Peyer's patch (tissue), 4 donors: ENCODE measurements around the gene JUP. TPM values are rescaled to one million over a fixed set of nuclear protein-coding genes. Genes with fewer than 3 reads are reported as not detected.

Source experiments
- DNase-seq, 3 donors: peaks; one replicate each; pipeline ENCODE4 v3.0.0-alpha.2; 2017 to 2019
- H3K27ac ChIP-seq, 4 donors: fragments of 200-600 bp; sonication (generic); one replicate each; pipeline ENCODE4 v1.5.1; 2016 to 2019
- H3K27me3 ChIP-seq, 2 donors: fragments of 200-600 bp; sonication (generic); one replicate each; pipeline ENCODE4 v1.5.1; 2019
- H3K36me3 ChIP-seq, 3 donors: fragments of 200-600 bp; sonication (generic); one replicate each; pipeline ENCODE4 v1.5.1; 2016 to 2019
- H3K4me1 ChIP-seq, 4 donors: fragments of 200-600 bp; sonication (generic); one replicate each; pipeline ENCODE4 v1.5.1; 2016 to 2019
- H3K4me3 ChIP-seq, 4 donors: fragments of 200-600 bp; sonication (generic); 1 replicate in 3 of 4; 2 replicates in 1 of 4; pipeline ENCODE4 v1.5.1; 2016 to 2019; ENCODE audit warnings: mild to moderate bottlenecking in 1 of 4
- H3K9me3 ChIP-seq, 4 donors: fragments of 200-600 bp; sonication (generic); one replicate each; pipeline ENCODE4 v1.5.1; 2016 to 2019; ENCODE audit warnings: mild to moderate bottlenecking in 1 of 4
- CTCF ChIP-seq, 6 experiments: fragments of 450-650 bp in 4 of 6; fragments of 200-600 bp in 2 of 6; sonication (generic) in 1 of 6; IDR thresholded peaks; one replicate each; pipeline ENCODE4 v1.5.1; 2017 to 2019; ENCODE audit warnings: antibody characterized with exemption in 6 of 6, mild to moderate bottlenecking in 3 of 6, moderate library complexity in 1 of 6
- POLR2A ChIP-seq, 2 donors: fragments of 450-650 bp; IDR thresholded peaks; one replicate each; pipeline ENCODE4 v1.5.1; 2017; ENCODE audit warnings: antibody characterized with exemption in 2 of 2, mild to moderate bottlenecking in 2 of 2, moderate library complexity in 2 of 2
- total RNA-seq, 4 donors: library from RNA; depleted of rRNA; stranded (reverse); fragments of >200 nt; gene quantifications; one replicate each; pipeline ENCODE4 v1.1.0, GENCODE V29; 2016

JUP gene
- total RNA-seq, 4 donors from 2014 or later = 229 to 585 (median 505) TPM

DNA sequence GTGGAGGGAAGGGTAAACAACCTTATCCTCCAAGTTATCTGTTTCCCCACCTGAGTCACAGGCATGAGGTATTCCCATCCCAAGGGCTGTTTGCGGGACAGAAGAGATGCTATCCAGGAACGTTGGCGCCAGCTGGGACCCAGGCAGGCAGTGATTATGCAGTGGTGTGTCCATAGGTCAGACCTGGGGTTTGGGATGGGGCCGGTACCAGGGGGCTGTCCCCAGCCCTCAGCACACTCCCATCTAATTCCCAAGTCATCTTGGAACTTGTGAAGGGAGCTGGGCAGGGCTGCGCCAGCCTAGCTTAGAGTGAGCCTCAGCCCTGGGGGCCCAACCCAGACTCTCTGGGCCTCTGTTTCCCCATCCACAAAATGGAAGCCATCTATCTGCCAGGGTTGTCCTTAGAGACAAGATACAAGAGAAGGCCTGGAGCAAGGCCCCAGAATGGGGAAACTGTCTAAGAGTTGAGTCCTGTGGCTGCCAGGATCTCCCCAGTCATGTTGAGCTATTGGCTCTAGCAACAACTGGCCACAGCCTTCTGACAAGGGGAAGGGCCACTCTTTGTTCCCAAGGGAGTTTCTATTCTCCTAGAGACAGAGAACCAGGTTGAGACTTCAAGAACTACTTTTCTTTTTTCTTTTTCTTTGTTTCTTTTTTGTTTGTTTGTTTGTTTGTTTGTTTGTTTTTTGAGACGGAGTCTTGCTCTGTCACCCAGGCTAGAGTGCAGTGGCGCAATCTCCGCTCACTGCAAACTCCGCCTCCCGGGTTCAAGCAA lies 9.8 kb upstream of the JUP start:
- no peak for TF ChIP-seq POLR2A (IDR thresholded peaks at IDR 0.05)
- no peak for TF ChIP-seq CTCF (IDR thresholded peaks at IDR 0.05)
- no peaks in the 10 kb centered on the region for H3K36me3 ChIP-seq
- H3K9me3 ChIP-seq = no peaks in the 10 kb centered on the region
- no peak for DNase-seq
- peaks cover 0 to 41% (median 5%) of the 10 kb centered on the region in 4 donors for H3K4me1 ChIP-seq
- no peak overlapping the region for H3K4me3 ChIP-seq
- H3K27ac ChIP-seq = no peak overlapping the region
- H3K27me3 ChIP-seq = no peaks in the 10 kb centered on the region

DNA sequence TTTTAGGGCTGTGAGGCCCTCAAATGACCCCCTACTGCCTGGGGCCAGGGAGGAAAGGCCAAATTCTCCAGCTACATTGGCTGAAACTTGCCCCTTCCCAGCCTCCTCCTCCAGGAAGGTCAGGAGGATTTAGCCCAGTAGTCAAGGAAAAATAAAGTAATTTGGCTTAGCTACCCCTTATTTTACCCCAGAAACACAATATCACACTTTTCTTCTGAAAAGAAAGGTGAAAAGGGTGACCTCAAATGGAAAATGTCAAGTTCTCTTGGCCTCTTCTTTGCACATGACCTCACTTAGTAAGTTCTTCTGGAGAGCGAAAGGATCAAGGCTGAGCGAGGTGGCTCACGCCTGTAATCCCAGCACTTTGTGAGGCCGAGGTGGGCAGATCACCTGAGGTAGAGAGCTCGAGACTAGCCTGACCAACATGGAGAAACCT lies 8.0 kb upstream of the JUP start:
- H3K27me3 ChIP-seq = no peaks in the 10 kb centered on the region
- H3K36me3 ChIP-seq = no peaks in the 10 kb centered on the region
- H3K4me1 ChIP-seq = peaks cover 0 to 38% (median 3%) of the 10 kb centered on the region in 4 donors
- no peaks in the 10 kb centered on the region for H3K9me3 ChIP-seq
- TF ChIP-seq CTCF (IDR thresholded peaks at IDR 0.05) = no peak
- TF ChIP-seq POLR2A (IDR thresholded peaks at IDR 0.05) = no peak
- H3K4me3 ChIP-seq = no peak overlapping the region
- no peak for DNase-seq
- peak overlapping the region in 3 of 4 donors; percentile 79 to 96 (median 87) for H3K27ac ChIP-seq

DNA sequence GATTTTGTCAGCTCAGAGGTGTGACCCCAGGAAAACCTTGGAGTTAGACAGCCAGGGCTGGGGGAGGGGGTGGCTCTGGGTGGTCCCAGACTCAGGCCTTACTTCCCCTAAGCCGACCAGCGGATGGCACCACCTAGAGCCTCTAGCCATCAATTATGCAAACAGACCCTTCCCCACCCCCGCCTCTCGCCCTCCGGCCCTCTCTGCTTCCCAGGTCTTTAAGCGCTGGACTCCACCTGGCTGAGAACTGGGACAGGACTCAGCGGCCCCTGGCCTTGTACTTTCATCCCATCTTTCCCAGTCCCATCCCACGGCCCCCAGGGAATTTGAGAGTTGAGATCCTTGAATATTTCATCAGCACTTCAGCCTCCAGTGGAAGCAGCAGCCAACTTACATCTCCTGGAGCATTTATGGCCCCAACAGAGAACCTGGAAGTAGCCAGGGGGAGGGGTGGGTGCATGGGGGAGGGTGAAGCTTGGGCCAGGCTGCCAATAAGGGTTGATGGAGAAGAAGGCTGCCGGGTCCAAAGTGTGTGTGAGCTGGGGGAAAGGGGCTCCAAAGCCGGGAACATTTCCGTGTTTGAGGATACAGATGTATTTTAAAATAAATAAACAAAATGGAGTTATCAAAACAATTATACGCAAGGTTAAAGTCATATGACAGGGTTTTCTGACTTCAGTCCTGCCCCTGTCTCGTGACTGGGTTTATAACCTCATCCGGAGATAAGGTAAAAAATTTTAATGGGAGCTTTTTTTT lies 7.5 kb upstream of the JUP start:
- Histone ChIP-seq H3K9me3 (no peaks in the 10 kb centered on the region), H3K4me1 (peaks cover 0 to 38% (median 3%) of the 10 kb centered on the region in 4 donors), H3K36me3 (no peaks in the 10 kb centered on the region), H3K4me3 (peak overlapping the region in 2 of 4 donors; percentile 28 to 42), H3K27me3 (no peaks in the 10 kb centered on the region), H3K27ac (peak overlapping the region; percentile 25 to 96 (median 83))
- TF ChIP-seq CTCF (IDR thresholded peaks at IDR 0.05) (no peak), POLR2A (IDR thresholded peaks at IDR 0.05) (peak in 1 of 2 donors; percentile 17)
- DNase-seq = peak in 2 of 3 donors; percentile 59 to 67

DNA sequence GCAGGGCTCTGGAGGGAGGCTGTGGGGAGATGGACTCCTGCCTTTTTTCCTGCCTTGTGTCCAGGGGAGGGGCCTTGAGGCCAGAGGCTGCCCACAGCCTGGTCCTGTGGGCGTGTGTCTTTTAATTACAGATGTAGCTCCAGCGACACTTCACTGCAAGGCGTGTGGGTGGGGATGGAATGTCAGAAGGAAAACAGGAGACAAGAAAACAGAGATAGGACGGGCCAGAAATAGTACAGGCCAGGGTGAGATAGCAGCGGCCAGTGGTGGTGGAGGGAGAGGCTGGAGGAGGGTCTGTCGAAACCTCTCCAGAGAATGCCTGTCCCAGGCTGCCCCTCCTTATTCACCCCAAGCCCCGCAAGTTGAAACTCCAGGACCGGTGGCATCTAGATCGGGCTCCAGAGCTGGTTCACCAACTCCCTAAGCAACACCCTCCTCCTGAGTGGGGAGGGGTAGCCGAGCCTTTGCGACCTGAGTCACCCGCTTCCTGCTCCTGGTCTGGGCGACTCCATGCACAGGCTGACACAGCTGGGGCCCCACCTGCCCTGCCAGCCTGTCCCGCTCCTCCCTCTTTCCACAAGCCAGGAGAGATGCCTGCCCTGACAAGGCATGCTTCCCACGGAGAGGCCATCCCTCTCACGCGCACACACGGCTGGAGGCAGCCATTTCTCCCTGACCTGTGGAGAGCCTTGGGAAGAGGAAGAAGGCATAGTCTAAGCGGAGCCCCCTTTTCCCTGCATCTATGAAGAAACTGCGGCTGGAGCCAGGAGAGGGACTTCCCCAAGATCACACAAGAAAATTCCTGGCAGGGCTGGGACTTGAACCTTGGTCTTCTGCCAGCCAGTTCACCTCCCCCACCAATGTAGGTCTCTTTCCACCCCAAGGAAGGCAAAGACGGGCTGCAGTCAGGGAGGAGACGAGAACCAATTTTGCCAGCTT lies 6.6 kb upstream of the JUP start:
- TF ChIP-seq CTCF (IDR thresholded peaks at IDR 0.05) (no peak), POLR2A (IDR thresholded peaks at IDR 0.05) (peak; percentile 44 to 85)
- Histone ChIP-seq H3K27me3 (no peaks in the 10 kb centered on the region), H3K4me1 (peaks cover 0 to 38% (median 3%) of the 10 kb centered on the region in 4 donors), H3K9me3 (no peaks in the 10 kb centered on the region), H3K4me3 (peak overlapping the region in 2 of 4 donors; percentile 28 to 42), H3K36me3 (no peaks in the 10 kb centered on the region), H3K27ac (peak overlapping the region; percentile 25 to 96 (median 83))
- peak in 2 of 3 donors; percentile 88 to 89 for DNase-seq

DNA sequence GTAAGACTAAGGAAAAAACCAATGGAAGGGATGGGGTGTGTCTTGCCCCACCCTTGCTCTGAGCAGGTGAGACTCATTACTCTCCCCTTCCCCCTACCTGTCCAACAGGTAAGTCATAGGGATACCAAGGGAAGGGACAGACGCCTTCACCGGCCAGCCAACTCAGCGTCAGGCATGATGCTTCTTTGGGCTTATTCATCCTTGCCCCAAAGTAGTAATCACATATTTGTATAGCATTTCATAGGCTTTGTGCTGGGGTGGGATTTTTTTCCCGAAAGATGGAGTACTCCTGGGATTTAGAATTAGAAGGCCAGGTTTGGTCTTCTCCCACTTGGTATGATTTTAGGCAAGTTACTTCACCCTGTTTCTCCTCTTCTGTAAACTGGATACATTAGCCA lies 509 bp upstream of the JUP start:
- H3K36me3 ChIP-seq = no peaks in the 10 kb centered on the region
- no peak for DNase-seq
- TF ChIP-seq POLR2A (IDR thresholded peaks at IDR 0.05) (peak; percentile 3 to 75), CTCF (IDR thresholded peaks at IDR 0.05) (peak in 1 of 6 experiments; percentile 4)
- no peak overlapping the region for H3K4me3 ChIP-seq
- peak overlapping the region in 3 of 4 donors; percentile 30 to 85 (median 72) for H3K27ac ChIP-seq
- no peaks in the 10 kb centered on the region for H3K9me3 ChIP-seq
- H3K4me1 ChIP-seq = peaks cover 0 to 36% (median 12%) of the 10 kb centered on the region in 4 donors
- H3K27me3 ChIP-seq = no peaks in the 10 kb centered on the region
